ENCODE results near the gene WDR37. TPM values are rescaled to one million over a fixed set of nuclear protein-coding genes. Genes with fewer than 3 reads are reported as not detected.

WDR37 gene
- total and polyA plus RNA-seq, 9 of the 15 experiments (the other 6 are each of a cell fraction or from before 2014, with no cell fraction given), result 2.3 to 11.6 (median 6.7) TPM

GRCh38 chr10:1089017-1089689 lies 33.0 kb downstream of the WDR37 start:
- BruUV-seq (replicated peaks), result no TSS peak
- H3K9ac ChIP-seq (ENCODE audit: insufficient read depth in 1 of 2, low read depth in 2 of 2, low read length in 2 of 2), result no peak overlapping the region
- H3K9me3 ChIP-seq (replicated peaks; ENCODE audit: control insufficient read depth, insufficient read depth, low read depth, low read length), result no peaks in the 10 kb centered on the region
- H3K4me2 ChIP-seq (ENCODE audit: insufficient read depth, low read length), result no peak overlapping the region
- no peaks in the 10 kb centered on the region for H3K27me3 ChIP-seq (ENCODE audit: control insufficient read depth in 2 of 2, insufficient read depth in 2 of 2, low read length in 2 of 2)
- POLR2A ChIA-PET, result no interaction called here
- H3K4me1 ChIP-seq (replicated peaks in 1 of 2; ENCODE audit: control insufficient read depth in 2 of 2, insufficient read depth in 2 of 2, low read length in 2 of 2), result no peaks in the 10 kb centered on the region
- WGBS (ENCODE audit: insufficient coverage, low coverage, missing lambda C conversion rate), result 94% methylated on average over 16 of the region's 19 CpGs
- H4K20me1 ChIP-seq (replicated peaks; ENCODE audit: control insufficient read depth, insufficient read depth, low read length), result 0 out of 2 replicates have a peak, but pooled peaks cover 3% of the 10 kb centered on the region
- no peaks in the 10 kb centered on the region for H3K9me1 ChIP-seq (ENCODE audit: control insufficient read depth, insufficient read depth, low read length)
- intact Hi-C loops (cut with micrococcal nuclease), result no loop called here
- H3K4me3 ChIP-seq, result no peak overlapping the region
- CTCF ChIA-PET (ENCODE audit: low intra/inter-chr PET ratio), result no interaction called here
- peaks cover 73% of the 10 kb centered on the region; the same call in 2 of the 3 replicates for H3K36me3 ChIP-seq (ENCODE audit: control insufficient read depth, insufficient read depth, low read length)
- H2AFZ ChIP-seq (ENCODE audit: low read depth, low read length), result no peak overlapping the region
- no peak for ATAC-seq
- in situ Hi-C loops (cut with MboI), result no loop called here
- FAIRE-seq, result no peak
- DNase-seq (ENCODE audit: extremely low read depth in 1 of 4, low spot score in 3 of 4), result no peak
- no peak overlapping the region for H3K27ac ChIP-seq (ENCODE audit: extremely low read depth, low read depth, low read length)
- no peaks in the 10 kb centered on the region for H3K79me2 ChIP-seq (ENCODE audit: control insufficient read depth, insufficient read depth, low read length)
- no peak for TF ChIP-seq MTA3 (IDR thresholded peaks at IDR 0.05; ENCODE audit: borderline replicate concordance)
- TF ChIP-seq CHCHD3 (CRISPR knock-in tag; IDR thresholded peaks at IDR 0.05), result no peak
- TF ChIP-seq TBL1XR1 (IDR thresholded peaks at IDR 0.05; ENCODE audit: low read length in 2 of 2), result no peak
- no peak for TF ChIP-seq ZBTB40 (IDR thresholded peaks at IDR 0.05)
- TF ChIP-seq ZBTB40 (CRISPR knock-in tag; IDR thresholded peaks at IDR 0.05), result no peak
- no peak for TF ChIP-seq YBX1 (IDR thresholded peaks at IDR 0.05)
- TF ChIP-seq PCBP2 (IDR thresholded peaks at IDR 0.05; ENCODE audit: low read depth, low read length, poor library complexity, severe bottlenecking), result no peak
- TF ChIP-seq HDGF (IDR thresholded peaks at IDR 0.05), result no peak
- TF ChIP-seq MAFG (tag; conservative IDR thresholded peaks at IDR 0.05), result no peak
- no peak for TF ChIP-seq KAT7 (CRISPR knock-in tag; IDR thresholded peaks at IDR 0.05; ENCODE audit: borderline replicate concordance)
- no peak for TF ChIP-seq MLX (CRISPR knock-in tag; conservative IDR thresholded peaks at IDR 0.05)
- no peak for TF ChIP-seq PRPF4 (IDR thresholded peaks at IDR 0.05; ENCODE audit: insufficient read depth, low read depth, low read length, poor library complexity, severe bottlenecking)
- TF ChIP-seq POLR3A (IDR thresholded peaks at IDR 0.05; ENCODE audit: borderline replicate concordance, extremely low read depth, insufficient read depth, insufficient read length), result no peak

Measured in K562 (cell line).